ENCODE results near the gene ZBTB11. TPM values are rescaled to one million over a fixed set of nuclear protein-coding genes. Genes with fewer than 3 reads are reported as not detected.

The ZBTB11 gene
- total and polyA plus RNA-seq, 10 of the 15 experiments (the other 5 are each of a cell fraction or from before 2014, with no cell fraction given), result 3.5 to 25.7 (median 18.0) TPM

DNA sequence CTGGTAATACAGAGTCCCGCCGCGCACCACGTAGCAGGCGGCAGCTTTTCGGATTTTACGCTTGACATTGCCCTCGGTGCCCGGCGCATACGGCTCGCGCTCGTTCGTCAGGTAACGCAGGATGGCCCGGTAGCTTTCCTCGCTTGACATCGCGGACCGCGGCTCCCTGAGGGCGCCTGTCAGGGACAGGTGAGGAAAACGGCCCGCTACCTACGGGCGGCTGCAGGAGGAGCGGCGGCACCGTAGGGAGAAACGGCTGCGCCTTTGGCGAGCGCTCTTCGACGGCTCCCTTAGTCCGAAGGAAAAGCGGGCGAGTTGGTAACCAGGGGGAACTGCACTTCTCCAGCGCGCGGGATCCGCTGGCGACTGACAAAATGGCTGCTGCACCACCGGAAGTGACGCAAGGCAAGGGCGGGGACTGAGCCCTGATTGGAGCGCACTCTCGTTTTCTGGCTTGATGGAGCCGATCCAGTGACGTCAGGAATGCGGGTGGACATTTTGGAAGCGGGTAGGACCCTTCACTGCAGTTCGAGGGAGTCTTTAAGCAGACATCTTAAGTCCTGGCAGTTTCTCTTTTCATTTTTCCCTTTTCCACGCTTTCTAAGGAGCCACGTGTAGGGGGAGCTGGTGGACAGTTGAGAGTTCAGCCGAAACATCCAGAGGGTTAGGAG, at the start of gene ZBTB11 (continued):
- TF ChIP-seq, protein P1, sequence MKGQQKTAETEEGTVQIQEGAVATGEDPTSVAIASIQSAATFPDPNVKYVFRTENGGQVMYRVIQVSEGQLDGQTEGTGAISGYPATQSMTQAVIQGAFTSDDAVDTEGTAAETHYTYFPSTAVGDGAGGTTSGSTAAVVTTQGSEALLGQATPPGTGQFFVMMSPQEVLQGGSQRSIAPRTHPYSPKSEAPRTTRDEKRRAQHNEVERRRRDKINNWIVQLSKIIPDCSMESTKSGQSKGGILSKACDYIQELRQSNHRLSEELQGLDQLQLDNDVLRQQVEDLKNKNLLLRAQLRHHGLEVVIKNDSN (IDR thresholded peaks at IDR 0.05; ENCODE audit: borderline replicate concordance, extremely low read length, insufficient read depth, low read depth, low read length), result no peak
- TF ChIP-seq TCF12 (IDR thresholded peaks at IDR 0.05; ENCODE audit: low read depth, low read length), result 0 out of 2 replicates have a peak, but pooled peaks have one; percentile 6
- 0 out of 2 replicates have a peak, but pooled peaks have one; percentile 6 for TF ChIP-seq ZNF24 (IDR thresholded peaks at IDR 0.05)
- TF ChIP-seq JUND (IDR thresholded peaks at IDR 0.05; ENCODE audit: low read depth, low read length), result peak; percentile 46; the same call in 1 of the 2 replicates
- no peak for TF ChIP-seq EZH2 (IDR thresholded peaks at IDR 0.05; ENCODE audit: borderline replicate concordance, control insufficient read depth, low read depth, low read length)
- peak; percentile 68 for TF ChIP-seq SIX5 (IDR thresholded peaks at IDR 0.05; ENCODE audit: low read depth, low read length, severe bottlenecking)
- TF ChIP-seq IKZF1 (conservative IDR thresholded peaks at IDR 0.05), result peak; percentile 79
- no peak for TF ChIP-seq TCF3 (IDR thresholded peaks at IDR 0.05; ENCODE audit: borderline replicate concordance, insufficient read depth, low read depth, low read length)
- TF ChIP-seq ZBTB33 (IDR thresholded peaks at IDR 0.05), result no peak
- TF ChIP-seq FOXM1 (IDR thresholded peaks at IDR 0.05; ENCODE audit: low read depth, low read length), result no peak
- TF ChIP-seq NR2F1 (conservative IDR thresholded peaks at IDR 0.05), result no peak
- TF ChIP-seq ZNF217 (IDR thresholded peaks at IDR 0.05), result no peak
- peak; percentile 94 for TF ChIP-seq NFYB (IDR thresholded peaks at IDR 0.05; ENCODE audit: insufficient read depth, low read depth, low read length)
- TF ChIP-seq TCF7 (IDR thresholded peaks at IDR 0.05; ENCODE audit: borderline replicate concordance), result no peak
- TF ChIP-seq MXI1 (IDR thresholded peaks at IDR 0.05; ENCODE audit: low read depth, low read length), result peak; percentile 97
- peak; percentile 83 for TF ChIP-seq POLR2AphosphoS2 (IDR thresholded peaks at IDR 0.05; ENCODE audit: low read depth, low read length)
- no peak; the same call in 1 of the 2 replicates for TF ChIP-seq RAD51 (IDR thresholded peaks at IDR 0.05)
- TF ChIP-seq, protein P2, sequence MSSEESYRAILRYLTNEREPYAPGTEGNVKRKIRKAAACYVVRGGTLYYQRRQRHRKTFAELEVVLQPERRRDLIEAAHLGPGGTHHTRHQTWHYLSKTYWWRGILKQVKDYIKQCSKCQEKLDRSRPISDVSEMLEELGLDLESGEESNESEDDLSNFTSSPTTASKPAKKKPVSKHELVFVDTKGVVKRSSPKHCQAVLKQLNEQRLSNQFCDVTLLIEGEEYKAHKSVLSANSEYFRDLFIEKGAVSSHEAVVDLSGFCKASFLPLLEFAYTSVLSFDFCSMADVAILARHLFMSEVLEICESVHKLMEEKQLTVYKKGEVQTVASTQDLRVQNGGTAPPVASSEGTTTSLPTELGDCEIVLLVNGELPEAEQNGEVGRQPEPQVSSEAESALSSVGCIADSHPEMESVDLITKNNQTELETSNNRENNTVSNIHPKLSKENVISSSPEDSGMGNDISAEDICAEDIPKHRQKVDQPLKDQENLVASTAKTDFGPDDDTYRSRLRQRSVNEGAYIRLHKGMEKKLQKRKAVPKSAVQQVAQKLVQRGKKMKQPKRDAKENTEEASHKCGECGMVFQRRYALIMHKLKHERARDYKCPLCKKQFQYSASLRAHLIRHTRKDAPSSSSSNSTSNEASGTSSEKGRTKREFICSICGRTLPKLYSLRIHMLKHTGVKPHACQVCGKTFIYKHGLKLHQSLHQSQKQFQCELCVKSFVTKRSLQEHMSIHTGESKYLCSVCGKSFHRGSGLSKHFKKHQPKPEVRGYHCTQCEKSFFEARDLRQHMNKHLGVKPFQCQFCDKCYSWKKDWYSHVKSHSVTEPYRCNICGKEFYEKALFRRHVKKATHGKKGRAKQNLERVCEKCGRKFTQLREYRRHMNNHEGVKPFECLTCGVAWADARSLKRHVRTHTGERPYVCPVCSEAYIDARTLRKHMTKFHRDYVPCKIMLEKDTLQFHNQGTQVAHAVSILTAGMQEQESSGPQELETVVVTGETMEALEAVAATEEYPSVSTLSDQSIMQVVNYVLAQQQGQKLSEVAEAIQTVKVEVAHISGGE (CRISPR knock-in tag; IDR thresholded peaks at IDR 0.05), result peak; percentile 90
- no peak for TF ChIP-seq KAT2A (conservative IDR thresholded peaks at IDR 0.05; ENCODE audit: control insufficient read depth, low read depth, low read length)
- TF ChIP-seq, protein P3, sequence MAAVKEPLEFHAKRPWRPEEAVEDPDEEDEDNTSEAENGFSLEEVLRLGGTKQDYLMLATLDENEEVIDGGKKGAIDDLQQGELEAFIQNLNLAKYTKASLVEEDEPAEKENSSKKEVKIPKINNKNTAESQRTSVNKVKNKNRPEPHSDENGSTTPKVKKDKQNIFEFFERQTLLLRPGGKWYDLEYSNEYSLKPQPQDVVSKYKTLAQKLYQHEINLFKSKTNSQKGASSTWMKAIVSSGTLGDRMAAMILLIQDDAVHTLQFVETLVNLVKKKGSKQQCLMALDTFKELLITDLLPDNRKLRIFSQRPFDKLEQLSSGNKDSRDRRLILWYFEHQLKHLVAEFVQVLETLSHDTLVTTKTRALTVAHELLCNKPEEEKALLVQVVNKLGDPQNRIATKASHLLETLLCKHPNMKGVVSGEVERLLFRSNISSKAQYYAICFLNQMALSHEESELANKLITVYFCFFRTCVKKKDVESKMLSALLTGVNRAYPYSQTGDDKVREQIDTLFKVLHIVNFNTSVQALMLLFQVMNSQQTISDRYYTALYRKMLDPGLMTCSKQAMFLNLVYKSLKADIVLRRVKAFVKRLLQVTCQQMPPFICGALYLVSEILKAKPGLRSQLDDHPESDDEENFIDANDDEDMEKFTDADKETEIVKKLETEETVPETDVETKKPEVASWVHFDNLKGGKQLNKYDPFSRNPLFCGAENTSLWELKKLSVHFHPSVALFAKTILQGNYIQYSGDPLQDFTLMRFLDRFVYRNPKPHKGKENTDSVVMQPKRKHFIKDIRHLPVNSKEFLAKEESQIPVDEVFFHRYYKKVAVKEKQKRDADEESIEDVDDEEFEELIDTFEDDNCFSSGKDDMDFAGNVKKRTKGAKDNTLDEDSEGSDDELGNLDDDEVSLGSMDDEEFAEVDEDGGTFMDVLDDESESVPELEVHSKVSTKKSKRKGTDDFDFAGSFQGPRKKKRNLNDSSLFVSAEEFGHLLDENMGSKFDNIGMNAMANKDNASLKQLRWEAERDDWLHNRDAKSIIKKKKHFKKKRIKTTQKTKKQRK (IDR thresholded peaks at IDR 0.05; ENCODE audit: low read depth, low read length), result no peak
- peak; percentile 98 for TF ChIP-seq ATF7 (IDR thresholded peaks at IDR 0.05; ENCODE audit: low read depth)
